Vagina (tissue), 2 donors: ENCODE data around the gene ZNF729.

Experiments
- POLR2AphosphoS5 ChIP-seq, 2 donors: sonication (generic); formaldehyde crosslinking; IDR thresholded peaks; one replicate each; pipeline ENCODE4 v1.9.0; 2017; ENCODE audit warnings: antibody characterized with exemption in 2 of 2, mild to moderate bottlenecking in 2 of 2, low read depth in 1 of 2; ENCODE audit not compliant: insufficient read depth in 1 of 2
- TF ChIP-seq, protein P1 (sequence below), 3 experiments: fragments of 450-650 bp in 2 of 3; fragments of 200-600 bp in 1 of 3; sonication (generic) in 1 of 3; IDR thresholded peaks; one replicate each; pipeline ENCODE4 v1.5.1; 2017 to 2019; ENCODE audit warnings: antibody characterized with exemption in 3 of 3, mild to moderate bottlenecking in 2 of 3, moderate library complexity in 2 of 3

DNA sequence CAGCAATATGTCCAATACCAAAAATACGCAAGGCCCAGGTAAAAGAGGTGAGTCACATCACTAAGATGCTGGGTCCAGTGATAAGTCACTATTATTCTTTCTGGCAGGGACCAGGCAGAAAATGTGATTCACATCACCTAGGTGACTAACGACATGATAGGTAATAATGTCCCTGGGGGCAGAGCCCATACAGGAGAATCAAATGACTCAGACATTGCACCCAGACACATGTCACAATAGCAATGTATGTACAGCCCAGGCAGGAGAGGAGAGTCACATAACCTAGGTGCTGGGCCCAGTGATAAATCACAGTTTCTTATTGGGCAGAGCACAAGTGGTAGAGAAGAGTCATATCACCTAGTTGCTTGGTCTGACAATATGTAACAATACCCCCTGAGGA lies 28.9 kb upstream of the ZNF729 start:
- TF ChIP-seq, protein P1, sequence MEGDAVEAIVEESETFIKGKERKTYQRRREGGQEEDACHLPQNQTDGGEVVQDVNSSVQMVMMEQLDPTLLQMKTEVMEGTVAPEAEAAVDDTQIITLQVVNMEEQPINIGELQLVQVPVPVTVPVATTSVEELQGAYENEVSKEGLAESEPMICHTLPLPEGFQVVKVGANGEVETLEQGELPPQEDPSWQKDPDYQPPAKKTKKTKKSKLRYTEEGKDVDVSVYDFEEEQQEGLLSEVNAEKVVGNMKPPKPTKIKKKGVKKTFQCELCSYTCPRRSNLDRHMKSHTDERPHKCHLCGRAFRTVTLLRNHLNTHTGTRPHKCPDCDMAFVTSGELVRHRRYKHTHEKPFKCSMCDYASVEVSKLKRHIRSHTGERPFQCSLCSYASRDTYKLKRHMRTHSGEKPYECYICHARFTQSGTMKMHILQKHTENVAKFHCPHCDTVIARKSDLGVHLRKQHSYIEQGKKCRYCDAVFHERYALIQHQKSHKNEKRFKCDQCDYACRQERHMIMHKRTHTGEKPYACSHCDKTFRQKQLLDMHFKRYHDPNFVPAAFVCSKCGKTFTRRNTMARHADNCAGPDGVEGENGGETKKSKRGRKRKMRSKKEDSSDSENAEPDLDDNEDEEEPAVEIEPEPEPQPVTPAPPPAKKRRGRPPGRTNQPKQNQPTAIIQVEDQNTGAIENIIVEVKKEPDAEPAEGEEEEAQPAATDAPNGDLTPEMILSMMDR (IDR thresholded peaks at IDR 0.05) = no peak
- no peak for TF ChIP-seq POLR2AphosphoS5 (IDR thresholded peaks at IDR 0.05; ENCODE audit: insufficient read depth in 1 of 2, low read depth in 1 of 2)
